GM23338 (cell line): ENCODE data around the gene TYR. TPM values are rescaled to one million over a fixed set of nuclear protein-coding genes. Genes with fewer than 3 reads are reported as not detected.

ENCODE experiments used
- ATAC-seq: fragments of 200-7000 bp; cut with Tn5 transposase; 3 replicates; pipeline ENCODE4 v1.9.1; 2020
- DNase-seq: peaks from one replicate; pipeline ENCODE4 v3.0.0-alpha.2; 2015; ENCODE audit warnings: low spot score
- H2AFZ ChIP-seq: fragments of 200-600 bp; sonication (generic); 2 replicates; pipeline ENCODE4 v1.8.0; 2016; ENCODE audit warnings: antibody characterized with exemption, mild to moderate bottlenecking, moderate library complexity
- H3F3A ChIP-seq: fragments of 200-600 bp; sonication (generic); replicated peaks from 2 replicates; pipeline ENCODE4 v1.8.0; 2017; ENCODE audit warnings: antibody characterized with exemption, mixed run types, low read depth
- H3K27ac ChIP-seq: fragments of 200-600 bp; sonication (generic); 2 replicates; pipeline ENCODE4 v1.6.1; 2016; ENCODE audit warnings: low read depth
- H3K27me3 ChIP-seq: fragments of 200-600 bp; sonication (generic); 2 replicates; pipeline ENCODE4 v1.8.0; 2016; ENCODE audit warnings: mild to moderate bottlenecking, mixed run types, moderate library complexity; ENCODE audit not compliant: insufficient read depth
- H3K36me3 ChIP-seq: fragments of 200-600 bp; sonication (generic); 2 replicates; pipeline ENCODE4 v1.8.0; 2016; ENCODE audit warnings: mild to moderate bottlenecking; ENCODE audit not compliant: insufficient read depth
- H3K4me1 ChIP-seq: fragments of 200-600 bp; sonication (generic); 2 replicates; pipeline ENCODE4 v1.8.0; 2016; ENCODE audit warnings: mild to moderate bottlenecking, moderate library complexity; ENCODE audit not compliant: insufficient read depth
- H3K4me2 ChIP-seq: fragments of 200-600 bp; sonication (generic); 2 replicates; pipeline ENCODE4 v1.7.1; 2017; ENCODE audit warnings: mixed run types
- H3K4me3 ChIP-seq: fragments of 200-600 bp; sonication (generic); 2 replicates; pipeline ENCODE4 v1.6.1; 2016; ENCODE audit warnings: mixed run types
- H3K79me2 ChIP-seq: fragments of 200-600 bp; sonication (generic); replicated peaks from 2 replicates; pipeline ENCODE4 v1.8.0; 2017; ENCODE audit warnings: mild to moderate bottlenecking; ENCODE audit not compliant: insufficient read depth
- H3K9me2 ChIP-seq: fragments of 200-600 bp; sonication (generic); 2 replicates; pipeline ENCODE4 v1.8.0; 2017; ENCODE audit not compliant: insufficient read depth
- H4K20me1 ChIP-seq: fragments of 200-600 bp; sonication (generic); replicated peaks from 2 replicates; pipeline ENCODE4 v1.8.0; 2017; ENCODE audit warnings: mild to moderate bottlenecking; ENCODE audit not compliant: insufficient read depth
- H3K27ac Mint-ChIP-seq: 2 replicates; pipeline ENCODE4 v1.8.0; 2020; ENCODE audit warnings: inconsistent platforms, mild to moderate bottlenecking, moderate library complexity, mixed read lengths
- H3K27me3 Mint-ChIP-seq: 3 replicates; pipeline ENCODE4 v1.8.0; 2022; ENCODE audit warnings: low read depth, mild to moderate bottlenecking, moderate library complexity, mixed read lengths, inconsistent platforms; ENCODE audit not compliant: insufficient read depth, poor library complexity
- H3K36me3 Mint-ChIP-seq: 3 replicates; pipeline ENCODE4 v1.8.0; 2021; ENCODE audit warnings: low read depth, mild to moderate bottlenecking, inconsistent platforms, moderate library complexity, mixed read lengths
- H3K4me1 Mint-ChIP-seq: 3 replicates; pipeline ENCODE4 v1.8.0; 2020; ENCODE audit warnings: mild to moderate bottlenecking, inconsistent platforms, mixed read lengths
- H3K4me3 Mint-ChIP-seq: 3 replicates; pipeline ENCODE4 v1.8.0; 2021; ENCODE audit warnings: moderate library complexity, mild to moderate bottlenecking, inconsistent platforms, mixed read lengths
- H3K9me3 Mint-ChIP-seq: 3 replicates; pipeline ENCODE4 v1.8.0; 2020; ENCODE audit warnings: moderate library complexity, mild to moderate bottlenecking, inconsistent platforms, mixed read lengths
- EZH2 ChIP-seq: fragments of 200-600 bp; sonication (generic); IDR thresholded peaks from one replicate; pipeline ENCODE4 v1.8.0; 2017; ENCODE audit warnings: antibody characterized with exemption, mild to moderate bottlenecking, low read depth; ENCODE audit not compliant: unreplicated experiment
- EZH2phosphoT487 ChIP-seq: fragments of 200-600 bp; sonication (generic); IDR thresholded peaks from one replicate; pipeline ENCODE4 v1.8.1; 2018; ENCODE audit warnings: antibody characterized with exemption; ENCODE audit not compliant: unreplicated experiment
- STAT1 ChIP-seq: IDR thresholded peaks from one replicate; pipeline ENCODE4 v1.6.1; 2016; ENCODE audit warnings: antibody characterized with exemption; ENCODE audit not compliant: unreplicated experiment
- ZNF114 ChIP-seq: fragments of 250-450 bp; sonication (Bioruptor Pico); IDR thresholded peaks from 2 replicates; pipeline ENCODE4 v1.5.0; 2020; ENCODE audit warnings: mild to moderate bottlenecking, moderate library complexity
- ZNF331 ChIP-seq: fragments of 250-450 bp; sonication (Bioruptor Pico); IDR thresholded peaks from 2 replicates; pipeline ENCODE4 v1.5.0; 2020; ENCODE audit warnings: low read depth, mild to moderate bottlenecking, moderate library complexity
- polyA plus RNA-seq: library from polyadenylated mRNA; unstranded; fragments of >200 nt; fragmentation: Nextera tagmentation; extraction: Ambion mirVana; gene quantifications from 2 replicates; pipeline ENCODE4 v1.2.1, GENCODE V29; 2016
- total RNA-seq: library from RNA; depleted of rRNA; stranded (reverse); fragments of >200 nt; shearing (Covaris generic); gene quantifications from 2 replicates; pipeline ENCODE4 v1.2.3, GENCODE V29; 2014
- TF ChIP-seq, protein P1 (sequence below): fragments of 250-450 bp; sonication (Bioruptor Pico); IDR thresholded peaks from 2 replicates; pipeline ENCODE4 v1.5.0; 2020; ENCODE audit warnings: mild to moderate bottlenecking, moderate library complexity
- TF ChIP-seq, protein P2 (sequence below): IDR thresholded peaks from 2 replicates; pipeline ENCODE4 v1.6.1; 2016; ENCODE audit warnings: antibody characterized with exemption

Gene TYR
- total and polyA plus RNA-seq, 2 experiments from 2014 or later = 0.08 TPM; not detected in 1

DNA sequence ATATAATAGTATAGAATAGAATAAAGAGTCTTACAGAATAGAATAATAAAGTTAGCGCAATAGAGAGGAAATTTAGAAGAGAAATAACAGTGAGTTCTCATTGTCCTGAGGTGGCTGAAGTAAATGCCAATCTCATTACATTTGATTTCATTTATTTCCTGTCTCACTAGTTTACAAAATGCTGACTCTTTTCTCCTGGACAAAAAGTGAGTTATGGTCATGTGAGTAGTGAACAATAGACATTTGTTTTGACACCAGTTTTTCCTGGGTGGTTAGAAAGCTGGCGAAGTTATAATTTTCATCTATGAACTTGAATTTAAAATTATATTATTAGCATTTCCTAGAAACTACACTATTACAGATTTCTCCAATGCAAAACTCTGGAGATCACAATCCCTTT, 143.7 kb downstream of the TYR start (continued):
- TF ChIP-seq, protein P1, sequence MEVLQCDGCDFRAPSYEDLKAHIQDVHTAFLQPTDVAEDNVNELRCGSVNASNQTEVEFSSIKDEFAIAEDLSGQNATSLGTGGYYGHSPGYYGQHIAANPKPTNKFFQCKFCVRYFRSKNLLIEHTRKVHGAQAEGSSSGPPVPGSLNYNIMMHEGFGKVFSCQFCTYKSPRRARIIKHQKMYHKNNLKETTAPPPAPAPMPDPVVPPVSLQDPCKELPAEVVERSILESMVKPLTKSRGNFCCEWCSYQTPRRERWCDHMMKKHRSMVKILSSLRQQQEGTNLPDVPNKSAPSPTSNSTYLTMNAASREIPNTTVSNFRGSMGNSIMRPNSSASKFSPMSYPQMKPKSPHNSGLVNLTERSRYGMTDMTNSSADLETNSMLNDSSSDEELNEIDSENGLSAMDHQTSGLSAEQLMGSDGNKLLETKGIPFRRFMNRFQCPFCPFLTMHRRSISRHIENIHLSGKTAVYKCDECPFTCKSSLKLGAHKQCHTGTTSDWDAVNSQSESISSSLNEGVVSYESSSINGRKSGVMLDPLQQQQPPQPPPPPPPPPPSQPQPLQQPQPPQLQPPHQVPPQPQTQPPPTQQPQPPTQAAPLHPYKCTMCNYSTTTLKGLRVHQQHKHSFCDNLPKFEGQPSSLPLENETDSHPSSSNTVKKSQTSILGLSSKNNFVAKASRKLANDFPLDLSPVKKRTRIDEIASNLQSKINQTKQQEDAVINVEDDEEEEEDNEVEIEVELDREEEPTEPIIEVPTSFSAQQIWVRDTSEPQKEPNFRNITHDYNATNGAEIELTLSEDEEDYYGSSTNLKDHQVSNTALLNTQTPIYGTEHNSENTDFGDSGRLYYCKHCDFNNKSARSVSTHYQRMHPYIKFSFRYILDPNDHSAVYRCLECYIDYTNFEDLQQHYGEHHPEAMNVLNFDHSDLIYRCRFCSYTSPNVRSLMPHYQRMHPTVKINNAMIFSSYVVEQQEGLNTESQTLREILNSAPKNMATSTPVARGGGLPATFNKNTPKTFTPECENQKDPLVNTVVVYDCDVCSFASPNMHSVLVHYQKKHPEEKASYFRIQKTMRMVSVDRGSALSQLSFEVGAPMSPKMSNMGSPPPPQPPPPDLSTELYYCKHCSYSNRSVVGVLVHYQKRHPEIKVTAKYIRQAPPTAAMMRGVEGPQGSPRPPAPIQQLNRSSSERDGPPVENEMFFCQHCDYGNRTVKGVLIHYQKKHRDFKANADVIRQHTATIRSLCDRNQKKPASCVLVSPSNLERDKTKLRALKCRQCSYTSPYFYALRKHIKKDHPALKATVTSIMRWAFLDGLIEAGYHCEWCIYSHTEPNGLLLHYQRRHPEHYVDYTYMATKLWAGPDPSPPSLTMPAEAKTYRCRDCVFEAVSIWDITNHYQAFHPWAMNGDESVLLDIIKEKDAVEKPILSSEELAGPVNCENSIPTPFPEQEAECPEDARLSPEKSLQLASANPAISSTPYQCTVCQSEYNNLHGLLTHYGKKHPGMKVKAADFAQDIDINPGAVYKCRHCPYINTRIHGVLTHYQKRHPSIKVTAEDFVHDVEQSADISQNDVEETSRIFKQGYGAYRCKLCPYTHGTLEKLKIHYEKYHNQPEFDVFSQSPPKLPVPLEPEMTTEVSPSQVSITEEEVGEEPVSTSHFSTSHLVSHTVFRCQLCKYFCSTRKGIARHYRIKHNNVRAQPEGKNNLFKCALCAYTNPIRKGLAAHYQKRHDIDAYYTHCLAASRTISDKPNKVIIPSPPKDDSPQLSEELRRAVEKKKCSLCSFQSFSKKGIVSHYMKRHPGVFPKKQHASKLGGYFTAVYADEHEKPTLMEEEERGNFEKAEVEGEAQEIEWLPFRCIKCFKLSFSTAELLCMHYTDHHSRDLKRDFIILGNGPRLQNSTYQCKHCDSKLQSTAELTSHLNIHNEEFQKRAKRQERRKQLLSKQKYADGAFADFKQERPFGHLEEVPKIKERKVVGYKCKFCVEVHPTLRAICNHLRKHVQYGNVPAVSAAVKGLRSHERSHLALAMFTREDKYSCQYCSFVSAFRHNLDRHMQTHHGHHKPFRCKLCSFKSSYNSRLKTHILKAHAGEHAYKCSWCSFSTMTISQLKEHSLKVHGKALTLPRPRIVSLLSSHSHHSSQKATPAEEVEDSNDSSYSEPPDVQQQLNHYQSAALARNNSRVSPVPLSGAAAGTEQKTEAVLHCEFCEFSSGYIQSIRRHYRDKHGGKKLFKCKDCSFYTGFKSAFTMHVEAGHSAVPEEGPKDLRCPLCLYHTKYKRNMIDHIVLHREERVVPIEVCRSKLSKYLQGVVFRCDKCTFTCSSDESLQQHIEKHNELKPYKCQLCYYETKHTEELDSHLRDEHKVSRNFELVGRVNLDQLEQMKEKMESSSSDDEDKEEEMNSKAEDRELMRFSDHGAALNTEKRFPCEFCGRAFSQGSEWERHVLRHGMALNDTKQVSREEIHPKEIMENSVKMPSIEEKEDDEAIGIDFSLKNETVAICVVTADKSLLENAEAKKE (CRISPR knock-in tag) = no peak
- no peak for TF ChIP-seq STAT1

DNA sequence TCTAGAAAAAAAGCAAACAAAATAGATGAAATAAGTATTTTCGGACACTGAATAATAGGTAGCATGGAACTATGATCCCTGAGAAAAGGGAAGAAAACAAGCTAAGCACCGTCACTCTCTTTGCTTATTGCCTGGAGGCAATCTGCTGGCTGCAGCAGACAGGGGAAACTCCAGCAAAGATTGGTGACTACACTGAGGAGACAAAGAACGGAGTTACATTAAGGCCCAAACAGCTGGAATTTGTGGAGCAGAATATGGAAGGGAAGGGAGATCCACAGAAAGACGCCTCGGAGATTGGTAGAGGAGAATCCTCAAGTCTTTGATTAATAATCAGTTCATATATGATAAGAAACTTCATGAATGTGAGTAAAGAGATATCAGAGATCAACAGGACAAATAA, 150.2 kb downstream of the TYR start:
- peak; percentile 41; the same call in 2 of the 3 replicates for ATAC-seq
- H3K36me3 Mint-ChIP-seq = no peaks in the 10 kb centered on the region
- H3K79me2 ChIP-seq = no peaks in the 10 kb centered on the region
- 0 out of 2 replicates have a peak overlapping the region, but pooled peaks have one; percentile 45 for H2AFZ ChIP-seq
- H3K9me2 ChIP-seq = no peaks in the 10 kb centered on the region
- H3K4me1 ChIP-seq = peaks cover 23% of the 10 kb centered on the region
- H3K27me3 Mint-ChIP-seq = no peaks in the 10 kb centered on the region
- H4K20me1 ChIP-seq = no peaks in the 10 kb centered on the region
- peaks cover 24% of the 10 kb centered on the region for H3K4me1 Mint-ChIP-seq
- no peaks in the 10 kb centered on the region for H3K9me3 Mint-ChIP-seq
- H3K4me2 ChIP-seq = no peak overlapping the region
- H3K27ac ChIP-seq = no peak overlapping the region
- H3K36me3 ChIP-seq = no peaks in the 10 kb centered on the region
- no peak for DNase-seq
- H3F3A ChIP-seq = no peaks in the 10 kb centered on the region
- no peak overlapping the region for H3K4me3 ChIP-seq
- H3K4me3 Mint-ChIP-seq = no peak overlapping the region
- H3K27me3 ChIP-seq = no peaks in the 10 kb centered on the region
- H3K27ac Mint-ChIP-seq = no peak overlapping the region
- TF ChIP-seq, protein P1 (CRISPR knock-in tag) = no peak
- no peak for TF ChIP-seq ZNF114
- TF ChIP-seq EZH2 = no peak
- TF ChIP-seq, protein P2, sequence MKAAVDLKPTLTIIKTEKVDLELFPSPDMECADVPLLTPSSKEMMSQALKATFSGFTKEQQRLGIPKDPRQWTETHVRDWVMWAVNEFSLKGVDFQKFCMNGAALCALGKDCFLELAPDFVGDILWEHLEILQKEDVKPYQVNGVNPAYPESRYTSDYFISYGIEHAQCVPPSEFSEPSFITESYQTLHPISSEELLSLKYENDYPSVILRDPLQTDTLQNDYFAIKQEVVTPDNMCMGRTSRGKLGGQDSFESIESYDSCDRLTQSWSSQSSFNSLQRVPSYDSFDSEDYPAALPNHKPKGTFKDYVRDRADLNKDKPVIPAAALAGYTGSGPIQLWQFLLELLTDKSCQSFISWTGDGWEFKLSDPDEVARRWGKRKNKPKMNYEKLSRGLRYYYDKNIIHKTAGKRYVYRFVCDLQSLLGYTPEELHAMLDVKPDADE = no peak
- TF ChIP-seq ZNF331 = no peak
- TF ChIP-seq EZH2phosphoT487 = no peak
